ENCODE results near the gene NUBP1.
"Not testable (repeated sequence)": the region's sequence is repeated elsewhere in the genome, so short reads cannot be mapped to it uniquely, and the experiment has no call there.

NUBP1 gene

GRCh38 chr16:10751291-10751697 lies 7.7 kb downstream of the NUBP1 start:
- DNase-seq (ENCODE audit: low read depth in 3 of 3): no peak

GRCh38 chr16:10752843-10753523 lies 9.3 kb downstream of the NUBP1 start:
- DNase-seq (ENCODE audit: low read depth in 3 of 3): no peak

- DNase-seq (ENCODE audit: low read depth in 3 of 3): no peak
Measured at GRCh38 chr16:10753670-10754069, 10.0 kb downstream of the NUBP1 start.

- DNase-seq (ENCODE audit: low read depth in 3 of 3): no peak
Measured at GRCh38 chr16:10754941-10755340, 11.3 kb downstream of the NUBP1 start.

- DNase-seq (ENCODE audit: low read depth in 3 of 3): no peak
Measured at GRCh38 chr16:10756574-10756973, 12.9 kb downstream of the NUBP1 start.

GRCh38 chr16:10760858-10761257 lies 17.2 kb downstream of the NUBP1 start:
- no peak for DNase-seq (ENCODE audit: low read depth in 3 of 3)

GRCh38 chr16:10761373-10761772 lies 17.7 kb downstream of the NUBP1 start:
- no peak for DNase-seq (ENCODE audit: low read depth in 3 of 3)

GRCh38 chr16:10762336-10763016 lies 18.8 kb downstream of the NUBP1 start:
- DNase-seq (ENCODE audit: low read depth in 3 of 3): no peak

GRCh38 chr16:10763456-10763855 lies 19.8 kb downstream of the NUBP1 start:
- no peak for DNase-seq (ENCODE audit: low read depth in 3 of 3)

- DNase-seq (ENCODE audit: low read depth in 3 of 3): no peak
Measured at GRCh38 chr16:10765772-10766171, 22.1 kb downstream of the NUBP1 start.

- DNase-seq (ENCODE audit: low read depth in 3 of 3): no peak
Measured at GRCh38 chr16:10767127-10767526, 23.5 kb downstream of the NUBP1 start.

- DNase-seq (ENCODE audit: low read depth in 3 of 3): no peak
Measured at GRCh38 chr16:10769381-10769780, 25.7 kb downstream of the NUBP1 start.

GRCh38 chr16:10770907-10771306 lies 27.3 kb downstream of the NUBP1 start:
- no peak for DNase-seq (ENCODE audit: low read depth in 3 of 3)

- DNase-seq (ENCODE audit: low read depth in 3 of 3): no peak
Measured at GRCh38 chr16:10776280-10776679, 32.6 kb downstream of the NUBP1 start.

GRCh38 chr16:10776923-10777322 lies 33.3 kb downstream of the NUBP1 start:
- DNase-seq (ENCODE audit: low read depth in 3 of 3): not testable (repeated sequence)

GRCh38 chr16:10777356-10777755 lies 33.7 kb downstream of the NUBP1 start:
- DNase-seq (ENCODE audit: low read depth in 3 of 3): no peak

GRCh38 chr16:10779908-10780307 lies 36.3 kb downstream of the NUBP1 start:
- DNase-seq (ENCODE audit: low read depth in 3 of 3): not testable (repeated sequence)

- no peak for DNase-seq (ENCODE audit: low read depth in 3 of 3)
Measured at GRCh38 chr16:10780628-10781027, 37.0 kb downstream of the NUBP1 start.

- no peak for DNase-seq (ENCODE audit: low read depth in 3 of 3)
Measured at GRCh38 chr16:10782628-10783027, 39.0 kb downstream of the NUBP1 start.

GRCh38 chr16:10787304-10787703 lies 43.7 kb downstream of the NUBP1 start:
- no peak for DNase-seq (ENCODE audit: low read depth in 3 of 3)

GRCh38 chr16:10788630-10789029 lies 45.0 kb downstream of the NUBP1 start:
- DNase-seq (ENCODE audit: low read depth in 3 of 3): not testable (repeated sequence)

- DNase-seq (ENCODE audit: low read depth in 3 of 3): no peak
Measured at GRCh38 chr16:10791048-10791447, 47.4 kb downstream of the NUBP1 start.

- DNase-seq (ENCODE audit: low read depth in 3 of 3): no peak
Measured at GRCh38 chr16:10799736-10800135, 56.1 kb downstream of the NUBP1 start.

- DNase-seq (ENCODE audit: low read depth in 3 of 3): no peak
Measured at GRCh38 chr16:10805334-10805733, 61.7 kb downstream of the NUBP1 start.
